DOHH2 (cell line): Measurements from ENCODE around the gene KSR1.

Experiments used
- H3F3A ChIP-seq: fragments of 200-600 bp; sonication (generic), shearing (Covaris generic); 2 replicates; pipeline ENCODE4 v1.6.0; 2016; ENCODE audit warnings: antibody characterized with exemption, mild to moderate bottlenecking; ENCODE audit not compliant: control insufficient read depth, insufficient read depth
- H3K27ac ChIP-seq: fragments of 200-600 bp; sonication (generic); 2 replicates; pipeline ENCODE4 v1.5.1; 2014; ENCODE audit warnings: low read depth, mild to moderate bottlenecking, low read length, moderate library complexity
- H3K27me3 ChIP-seq: fragments of 200-600 bp; sonication (generic); 2 replicates; pipeline ENCODE4 v1.6.1; 2014; ENCODE audit warnings: mild to moderate bottlenecking, low read length, mixed read lengths; ENCODE audit not compliant: control insufficient read depth
- H3K36me3 ChIP-seq: fragments of 200-600 bp; sonication (generic); 2 replicates; pipeline ENCODE4 v1.6.1; 2014; ENCODE audit warnings: mild to moderate bottlenecking, low read length, moderate library complexity, mixed read lengths; ENCODE audit not compliant: control insufficient read depth
- H3K4me1 ChIP-seq: fragments of 200-600 bp; sonication (generic); 2 replicates; pipeline ENCODE4 v1.6.1; 2014; ENCODE audit warnings: mild to moderate bottlenecking, low read length, mixed read lengths; ENCODE audit not compliant: control insufficient read depth
- H3K4me2 ChIP-seq: fragments of 200-600 bp; sonication (generic); 2 replicates; pipeline ENCODE4 v1.6.0; 2014; ENCODE audit warnings: mild to moderate bottlenecking, low read length, moderate library complexity
- H3K4me3 ChIP-seq: fragments of 200-600 bp; sonication (generic); 2 replicates; pipeline ENCODE4 v1.5.1; 2014; ENCODE audit warnings: mild to moderate bottlenecking, low read length, mixed read lengths
- H3K79me2 ChIP-seq: fragments of 200-600 bp; sonication (generic); 2 replicates; pipeline ENCODE4 v1.6.1; 2014; ENCODE audit warnings: mild to moderate bottlenecking, low read length, mixed read lengths; ENCODE audit not compliant: control insufficient read depth
- H3K9me2 ChIP-seq: fragments of 200-600 bp; sonication (generic); replicated peaks from 2 replicates; pipeline ENCODE4 v1.6.1; 2014; ENCODE audit warnings: mild to moderate bottlenecking, low read length, mixed read lengths; ENCODE audit not compliant: control insufficient read depth
- H3K9me3 ChIP-seq: fragments of 200-600 bp; sonication (generic); 2 replicates; pipeline ENCODE4 v1.6.1; 2014; ENCODE audit warnings: antibody characterized with exemption, low read length, mixed read lengths; ENCODE audit not compliant: control insufficient read depth, insufficient read depth
- H4K20me1 ChIP-seq: fragments of 200-600 bp; sonication (generic); 2 replicates; pipeline ENCODE4 v1.6.0; 2014; ENCODE audit warnings: low read depth, mild to moderate bottlenecking, antibody characterized with exemption, low read length, moderate library complexity; ENCODE audit not compliant: control insufficient read depth, insufficient read depth
- CTCF ChIP-seq: fragments of 200-600 bp; sonication (generic); IDR thresholded peaks from one replicate; pipeline ENCODE4 v1.5.1; 2014; ENCODE audit warnings: antibody characterized with exemption, mild to moderate bottlenecking, low read depth, low read length; ENCODE audit not compliant: poor library complexity, severe bottlenecking
- EZH2phosphoT487 ChIP-seq: fragments of 200-600 bp; sonication (generic); IDR thresholded peaks from 2 replicates; pipeline ENCODE4 v1.6.1; 2017; ENCODE audit warnings: borderline replicate concordance, mild to moderate bottlenecking, antibody characterized with exemption, low read length, moderate library complexity, mixed read lengths

Gene KSR1

GRCh38 chr17:27475070-27475673, 18.9 kb downstream of the KSR1 start:
- Histone ChIP-seq H3K4me1 (peaks cover 9% of the 10 kb centered on the region; the same call in 1 of the 2 replicates), H4K20me1 (no peaks in the 10 kb centered on the region), H3K27ac (no peak overlapping the region), H3K27me3 (peaks cover 13% of the 10 kb centered on the region), H3K4me3 (no peak overlapping the region), H3K36me3 (no peaks in the 10 kb centered on the region), H3K79me2 (no peaks in the 10 kb centered on the region), H3K9me2 (no peaks in the 10 kb centered on the region), H3K9me3 (no peaks in the 10 kb centered on the region), H3F3A (no peaks in the 10 kb centered on the region), H3K4me2 (no peak overlapping the region)
- TF ChIP-seq CTCF: no peak
- no peak for TF ChIP-seq EZH2phosphoT487

GRCh38 chr17:27475981-27476895, 20.0 kb downstream of the KSR1 start:
- Histone ChIP-seq H3K27ac (no peak overlapping the region), H3K9me2 (no peaks in the 10 kb centered on the region), H3K9me3 (no peaks in the 10 kb centered on the region), H3K79me2 (no peaks in the 10 kb centered on the region), H3K4me1 (peaks cover 9% of the 10 kb centered on the region; the same call in 1 of the 2 replicates), H3F3A (no peaks in the 10 kb centered on the region), H3K4me2 (no peak overlapping the region), H3K36me3 (no peaks in the 10 kb centered on the region), H4K20me1 (no peaks in the 10 kb centered on the region), H3K4me3 (no peak overlapping the region), H3K27me3 (peaks cover 13% of the 10 kb centered on the region)
- no peak for TF ChIP-seq EZH2phosphoT487
- no peak for TF ChIP-seq CTCF

- H3K9me2 ChIP-seq: no peaks in the 10 kb centered on the region
- no peaks in the 10 kb centered on the region for H3K79me2 ChIP-seq
- no peaks in the 10 kb centered on the region for H4K20me1 ChIP-seq
- H3K9me3 ChIP-seq: no peaks in the 10 kb centered on the region
- H3K27me3 ChIP-seq: peaks cover 9% of the 10 kb centered on the region
- no peaks in the 10 kb centered on the region for H3K36me3 ChIP-seq
- no peak overlapping the region for H3K4me3 ChIP-seq
- H3K4me1 ChIP-seq: peaks cover 9% of the 10 kb centered on the region; the same call in 1 of the 2 replicates
- TF ChIP-seq CTCF (no peak), EZH2phosphoT487 (no peak)
- H3K4me2 ChIP-seq: no peak overlapping the region
- H3F3A ChIP-seq: no peaks in the 10 kb centered on the region
- H3K27ac ChIP-seq: no peak overlapping the region
Observed at GRCh38 chr17:27477050-27477888, 21.0 kb downstream of the KSR1 start.
